Measurements from ENCODE around the gene KCNK16.

Gene KCNK16

DNA sequence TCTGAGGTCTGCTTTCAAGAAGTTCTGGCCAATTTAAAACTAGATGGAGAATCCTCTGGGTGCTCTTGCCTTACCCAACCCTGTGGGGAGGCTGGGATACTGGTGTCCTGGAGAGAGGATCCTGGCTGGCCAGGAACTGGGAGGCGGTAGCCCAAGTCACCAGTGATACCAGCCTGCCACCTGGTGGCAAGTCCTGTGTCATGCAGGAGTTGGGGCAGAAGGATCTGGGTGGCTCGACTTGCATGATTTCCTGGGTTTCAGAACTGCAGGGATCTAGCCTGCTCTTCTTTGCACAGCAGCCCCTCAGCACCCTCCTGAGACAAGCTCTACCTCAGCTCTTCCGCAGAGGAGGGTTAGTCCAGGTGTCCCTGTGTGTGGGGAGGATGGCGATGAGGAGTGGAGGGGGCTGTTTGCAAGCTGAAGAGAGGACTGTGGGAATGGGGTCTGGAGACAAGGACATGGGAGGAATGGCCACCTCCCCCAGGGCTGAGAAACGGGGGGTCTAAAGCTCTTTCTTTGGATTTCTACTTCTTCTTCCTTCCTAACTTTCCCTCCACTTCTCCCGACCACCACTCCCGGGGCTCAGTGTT, 12.5 kb downstream of the KCNK16 start:
- no peaks in the 10 kb centered on the region for H3K4me1 ChIP-seq (ENCODE audit: insufficient read depth, low read length)
- no peaks in the 10 kb centered on the region for H3K36me3 ChIP-seq (ENCODE audit: insufficient read depth, low read length)
- H3K9ac ChIP-seq (ENCODE audit: low read depth, low read length), result no peak overlapping the region
- H3K9me3 ChIP-seq (ENCODE audit: control insufficient read depth, insufficient read depth, low read length), result no peaks in the 10 kb centered on the region; the same call in 1 of the 2 replicates

GRCh38 chr6:39307462-39307861, 15.0 kb downstream of the KCNK16 start:
- Histone ChIP-seq H3K9ac (ENCODE audit: low read depth, low read length) (no peak overlapping the region), H3K36me3 (ENCODE audit: insufficient read depth, low read length) (no peaks in the 10 kb centered on the region), H3K4me1 (ENCODE audit: insufficient read depth, low read length) (no peaks in the 10 kb centered on the region)

GRCh38 chr6:39304951-39305350, 17.6 kb downstream of the KCNK16 start:
- Histone ChIP-seq H3K9me3 (ENCODE audit: control insufficient read depth, insufficient read depth, low read length) (no peaks in the 10 kb centered on the region), H3K4me1 (ENCODE audit: insufficient read depth, low read length) (no peaks in the 10 kb centered on the region), H3K9ac (ENCODE audit: low read depth, low read length) (no peak overlapping the region), H3K36me3 (ENCODE audit: insufficient read depth, low read length) (no peaks in the 10 kb centered on the region)

More at GRCh38 chr6:39307462-39307861, 15.0 kb downstream of the KCNK16 start:
- H3K9me3 ChIP-seq (ENCODE audit: control insufficient read depth, insufficient read depth, low read length), result no peaks in the 10 kb centered on the region

DNA sequence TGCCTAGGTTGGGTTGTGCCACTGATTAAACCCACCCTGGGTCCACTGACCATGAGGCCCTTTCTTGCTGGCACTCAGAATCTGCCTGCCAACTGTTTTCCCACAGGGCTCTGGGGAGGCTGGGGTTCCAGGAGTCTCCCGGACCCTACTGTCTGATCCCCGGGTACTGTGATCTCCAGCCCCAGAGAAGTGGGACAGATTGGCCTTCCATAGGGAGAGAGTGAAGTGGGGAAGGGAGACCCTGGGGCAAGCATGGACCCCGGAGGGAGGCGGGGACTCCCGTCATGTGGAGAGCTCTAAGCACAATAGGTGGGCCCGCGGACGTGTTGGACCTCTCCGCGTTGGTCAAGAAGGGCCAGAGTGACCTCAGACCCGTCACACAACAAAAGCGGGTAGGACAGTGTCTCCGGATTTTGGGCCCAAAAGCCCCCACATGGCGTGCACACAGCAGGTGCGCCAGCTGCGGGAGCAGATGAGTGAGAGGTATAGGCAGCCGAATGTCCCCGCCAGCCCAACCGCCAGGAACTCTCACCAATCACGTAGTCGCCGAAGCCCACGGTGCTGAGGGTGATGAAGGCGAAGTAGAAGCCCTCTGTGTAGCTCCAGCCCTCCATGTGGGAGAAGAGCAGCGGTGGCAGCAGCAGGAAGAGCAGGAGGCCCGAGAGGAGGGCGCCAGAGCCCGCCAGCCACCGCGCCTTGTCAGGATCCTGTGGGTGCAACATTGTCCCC, 18.9 kb downstream of the KCNK16 start:
- Histone ChIP-seq H3K4me1 (ENCODE audit: insufficient read depth, low read length) (no peaks in the 10 kb centered on the region), H3K9me3 (ENCODE audit: control insufficient read depth, insufficient read depth, low read length) (no peaks in the 10 kb centered on the region), H3K9ac (ENCODE audit: low read depth, low read length) (no peak overlapping the region), H3K36me3 (ENCODE audit: insufficient read depth, low read length) (no peaks in the 10 kb centered on the region)

DNA sequence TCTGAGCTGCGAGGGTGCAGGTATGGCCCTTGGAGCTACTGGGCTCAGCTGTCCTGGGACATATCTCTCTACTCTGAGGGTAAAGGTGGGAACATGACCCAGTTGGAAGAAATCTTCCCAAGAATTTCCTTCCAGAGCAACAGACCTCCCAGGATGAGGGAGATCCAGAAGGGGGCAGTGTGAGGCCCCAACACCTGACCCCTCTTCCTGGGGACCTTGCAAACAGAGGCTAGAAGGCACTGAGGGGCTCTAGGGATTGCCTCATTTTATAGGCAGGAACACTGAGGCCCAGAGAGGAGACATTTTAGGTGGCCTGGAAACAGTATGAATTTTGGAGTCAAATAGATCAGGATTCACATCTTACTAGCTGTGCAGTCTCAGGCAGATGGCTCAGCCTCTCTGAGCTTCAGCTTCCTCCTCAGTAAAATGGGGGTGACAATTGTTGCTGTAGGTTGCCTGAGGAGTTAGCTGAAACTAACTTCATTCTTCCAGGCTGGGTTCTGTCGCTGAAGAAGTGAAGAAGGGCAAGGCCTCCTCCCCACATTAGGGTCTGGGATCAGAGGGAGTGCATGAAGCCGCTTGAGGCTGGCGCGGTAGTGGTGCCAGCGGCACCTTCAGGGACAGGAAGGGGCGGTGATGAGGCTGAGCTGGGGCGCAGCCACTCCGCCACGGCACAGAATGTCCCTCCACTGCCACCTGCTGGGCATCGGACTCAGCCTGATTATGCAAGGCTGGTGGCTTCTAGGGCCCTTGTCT, 19.7 kb downstream of the KCNK16 start:
- Histone ChIP-seq H3K36me3 (ENCODE audit: insufficient read depth, low read length) (no peaks in the 10 kb centered on the region), H3K9me3 (ENCODE audit: control insufficient read depth, insufficient read depth, low read length) (no peaks in the 10 kb centered on the region), H3K9ac (ENCODE audit: low read depth, low read length) (no peak overlapping the region), H3K4me1 (ENCODE audit: insufficient read depth, low read length) (no peaks in the 10 kb centered on the region)

DNA sequence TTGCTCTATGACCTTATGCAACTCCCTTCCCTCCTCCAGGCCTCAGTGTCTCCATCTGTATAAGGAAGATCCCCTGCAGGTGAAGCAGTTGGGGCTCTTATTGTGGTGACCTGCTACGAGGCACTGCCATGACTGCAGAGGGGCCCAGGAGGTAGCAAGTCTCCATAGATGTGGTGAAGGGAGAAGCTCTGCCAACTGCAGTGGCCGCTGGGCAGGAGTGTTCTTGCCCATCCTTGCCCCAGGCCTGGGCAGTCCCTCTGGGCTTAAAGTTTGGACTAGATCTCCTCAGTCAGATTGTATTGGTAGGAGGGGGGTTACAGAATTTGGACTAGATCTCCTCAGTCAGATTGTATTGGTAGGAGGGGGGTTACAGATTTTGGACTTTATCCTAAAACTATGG, 20.5 kb downstream of the KCNK16 start:
- no peaks in the 10 kb centered on the region for H3K36me3 ChIP-seq (ENCODE audit: insufficient read depth, low read length)
- H3K9me3 ChIP-seq (ENCODE audit: control insufficient read depth, insufficient read depth, low read length), result no peaks in the 10 kb centered on the region
- H3K4me1 ChIP-seq (ENCODE audit: insufficient read depth, low read length), result no peaks in the 10 kb centered on the region
- no peak overlapping the region for H3K9ac ChIP-seq (ENCODE audit: low read depth, low read length)

DNA sequence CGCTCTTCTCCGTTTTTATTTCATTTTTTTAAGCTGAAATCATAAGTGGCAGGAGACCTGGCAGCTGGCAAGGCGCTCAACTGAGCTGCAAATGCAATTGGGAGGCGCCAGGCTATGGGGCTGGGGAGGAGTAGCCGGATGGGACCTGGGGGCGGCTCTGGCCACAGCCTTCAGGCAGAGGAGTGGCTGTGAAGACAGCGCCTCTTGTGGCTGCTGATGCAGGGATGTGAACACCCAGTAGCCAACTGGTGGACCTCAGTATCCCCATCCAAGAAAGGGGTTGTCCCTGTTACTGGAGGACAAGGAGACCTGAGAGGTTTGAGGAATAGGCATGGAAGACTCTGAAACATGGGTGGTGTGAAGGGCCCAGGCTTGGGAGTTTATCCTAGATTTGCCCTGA, 20.9 kb downstream of the KCNK16 start:
- Histone ChIP-seq H3K36me3 (ENCODE audit: insufficient read depth, low read length) (no peaks in the 10 kb centered on the region), H3K9ac (ENCODE audit: low read depth, low read length) (no peak overlapping the region), H3K9me3 (ENCODE audit: control insufficient read depth, insufficient read depth, low read length) (no peaks in the 10 kb centered on the region), H3K4me1 (ENCODE audit: insufficient read depth, low read length) (no peaks in the 10 kb centered on the region)

GRCh38 chr6:39300739-39301138, 21.8 kb downstream of the KCNK16 start:
- no peak overlapping the region for H3K9ac ChIP-seq (ENCODE audit: low read depth, low read length)
- no peaks in the 10 kb centered on the region for H3K36me3 ChIP-seq (ENCODE audit: insufficient read depth, low read length)
- no peaks in the 10 kb centered on the region for H3K9me3 ChIP-seq (ENCODE audit: control insufficient read depth, insufficient read depth, low read length)
- no peaks in the 10 kb centered on the region; the same call in 1 of the 2 replicates for H3K4me1 ChIP-seq (ENCODE audit: insufficient read depth, low read length)

DNA sequence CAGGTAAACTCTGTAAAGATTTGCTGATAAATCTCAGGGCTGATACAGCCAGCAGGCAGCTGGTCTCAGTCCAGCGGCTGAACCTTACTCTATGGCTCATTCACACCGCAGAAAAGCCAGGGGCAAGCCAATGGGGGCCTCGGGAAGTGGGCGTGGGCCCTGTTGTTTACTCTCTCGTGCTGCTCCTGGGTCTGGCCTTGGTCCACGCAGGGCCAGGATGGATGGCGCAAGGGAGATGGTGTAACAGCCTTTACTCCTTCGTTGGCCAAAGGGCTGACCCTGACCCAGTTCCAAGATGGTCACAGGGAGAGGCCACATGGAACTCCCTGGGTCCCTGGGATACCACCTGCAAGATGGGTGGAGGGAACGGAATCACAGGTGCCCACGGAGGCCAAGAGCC, 24.4 kb downstream of the KCNK16 start:
- Histone ChIP-seq H3K9me3 (ENCODE audit: control insufficient read depth, insufficient read depth, low read length) (no peaks in the 10 kb centered on the region), H3K36me3 (ENCODE audit: insufficient read depth, low read length) (no peaks in the 10 kb centered on the region), H3K9ac (ENCODE audit: low read depth, low read length) (no peak overlapping the region)

DNA sequence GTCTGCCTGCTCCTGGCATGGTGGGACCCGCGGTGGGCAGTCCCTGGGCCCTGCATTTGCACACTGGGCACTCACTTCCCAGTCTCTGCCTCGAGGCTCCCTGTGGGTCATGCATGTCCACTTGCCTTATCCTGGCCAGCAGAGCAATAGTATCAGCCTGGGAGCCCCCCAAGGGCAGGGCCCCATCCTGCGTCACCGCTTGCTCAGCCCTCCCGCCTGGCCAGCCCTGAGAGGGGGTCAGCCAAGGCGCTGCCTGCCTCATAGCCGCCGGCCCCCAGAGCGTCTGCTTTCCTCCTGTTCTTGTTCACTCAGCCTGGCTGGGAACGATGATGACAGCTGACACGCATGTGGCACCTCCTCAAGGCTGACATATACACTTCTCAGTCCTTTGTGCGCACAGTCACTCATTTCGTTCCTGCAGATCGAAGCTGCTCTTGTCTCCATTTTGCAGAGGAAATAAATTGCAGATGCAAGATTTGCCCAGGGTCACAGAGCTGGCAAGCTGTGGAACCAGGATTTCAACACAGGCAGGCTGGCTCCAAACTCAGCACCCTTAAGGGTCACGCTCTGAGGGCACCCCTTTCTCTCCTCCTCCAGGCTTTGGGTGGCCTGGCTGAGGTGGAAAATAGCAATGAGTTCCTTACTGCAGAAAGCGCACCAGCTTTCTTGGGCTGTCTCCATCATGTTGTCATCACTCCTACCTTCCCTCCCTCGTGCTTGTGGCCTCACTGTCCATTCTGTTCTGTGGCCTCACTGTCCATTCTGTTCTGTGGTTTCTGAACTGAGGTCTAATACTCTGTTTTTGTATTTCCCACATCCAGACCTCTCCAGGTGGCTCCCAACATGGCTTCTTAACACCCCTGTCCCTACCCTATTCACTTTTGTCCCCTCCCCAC, 25.5 kb downstream of the KCNK16 start:
- H3K9ac ChIP-seq (ENCODE audit: low read depth, low read length), result no peak overlapping the region
- H3K9me3 ChIP-seq (ENCODE audit: control insufficient read depth, insufficient read depth, low read length), result no peaks in the 10 kb centered on the region
- H3K36me3 ChIP-seq (ENCODE audit: insufficient read depth, low read length), result no peaks in the 10 kb centered on the region
- peaks cover 11% of the 10 kb centered on the region for H3K4me1 ChIP-seq (ENCODE audit: insufficient read depth, low read length)

More for the DNA sequence above, 24.4 kb downstream of the KCNK16 start:
- H3K4me1 ChIP-seq (ENCODE audit: insufficient read depth, low read length), result peaks cover 5% of the 10 kb centered on the region; the same call in 1 of the 2 replicates

DNA sequence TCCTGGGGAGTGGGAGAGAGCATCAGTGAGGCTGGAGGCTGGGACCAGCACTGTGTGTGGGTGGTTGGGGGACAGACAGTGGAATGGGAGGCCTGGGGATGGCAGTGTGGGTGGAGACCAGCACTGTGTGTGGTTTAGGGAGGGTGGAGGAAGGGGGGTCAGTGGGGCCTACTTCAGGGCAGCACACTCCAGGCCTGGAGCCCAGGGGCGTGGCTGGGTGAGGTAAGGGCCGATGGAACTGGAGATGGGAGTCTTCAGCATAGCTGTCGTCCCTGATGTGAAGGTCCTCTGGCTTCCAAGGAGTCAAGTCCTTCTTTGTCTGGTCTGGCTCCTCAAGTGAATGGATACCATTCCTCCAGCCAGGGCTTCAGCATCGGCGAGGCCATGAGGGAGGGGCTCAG, 26.9 kb downstream of the KCNK16 start:
- Histone ChIP-seq H3K9me3 (ENCODE audit: control insufficient read depth, insufficient read depth, low read length) (no peaks in the 10 kb centered on the region), H3K36me3 (ENCODE audit: insufficient read depth, low read length) (no peaks in the 10 kb centered on the region), H3K4me1 (ENCODE audit: insufficient read depth, low read length) (peaks cover 20% of the 10 kb centered on the region), H3K9ac (ENCODE audit: low read depth, low read length) (no peak overlapping the region)

DNA sequence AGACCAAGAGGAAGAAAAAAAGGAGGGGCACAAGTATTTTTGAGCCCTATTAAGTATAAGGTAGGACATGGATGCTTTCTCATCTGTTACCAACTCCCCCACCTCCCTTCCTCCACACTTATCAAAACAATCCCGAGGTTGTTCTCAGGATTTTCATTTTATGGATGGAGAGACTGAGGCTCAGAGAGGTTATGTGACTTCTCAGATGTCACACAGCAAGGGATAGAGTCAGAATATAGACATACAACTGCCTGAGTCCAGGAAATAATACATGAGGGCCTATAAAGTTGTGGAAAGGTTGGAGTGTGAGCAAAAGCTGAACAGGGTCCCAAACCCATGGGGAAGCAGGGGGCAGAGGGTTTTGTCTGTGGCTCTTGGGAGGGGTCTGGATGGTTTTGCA, 27.6 kb downstream of the KCNK16 start:
- Histone ChIP-seq H3K36me3 (ENCODE audit: insufficient read depth, low read length) (no peaks in the 10 kb centered on the region), H3K4me1 (ENCODE audit: insufficient read depth, low read length) (peaks cover 20% of the 10 kb centered on the region), H3K9ac (ENCODE audit: low read depth, low read length) (no peak overlapping the region), H3K9me3 (ENCODE audit: control insufficient read depth, insufficient read depth, low read length) (no peaks in the 10 kb centered on the region)

GRCh38 chr6:39294133-39294532, 28.4 kb downstream of the KCNK16 start:
- peaks cover 25% of the 10 kb centered on the region for H3K4me1 ChIP-seq (ENCODE audit: insufficient read depth, low read length)
- no peaks in the 10 kb centered on the region for H3K9me3 ChIP-seq (ENCODE audit: control insufficient read depth, insufficient read depth, low read length)
- no peak overlapping the region for H3K9ac ChIP-seq (ENCODE audit: low read depth, low read length)
- no peaks in the 10 kb centered on the region for H3K36me3 ChIP-seq (ENCODE audit: insufficient read depth, low read length)

GRCh38 chr6:39292637-39293036, 29.9 kb downstream of the KCNK16 start:
- Histone ChIP-seq H3K9me3 (ENCODE audit: control insufficient read depth, insufficient read depth, low read length) (no peaks in the 10 kb centered on the region), H3K36me3 (ENCODE audit: insufficient read depth, low read length) (no peaks in the 10 kb centered on the region), H3K4me1 (ENCODE audit: insufficient read depth, low read length) (peaks cover 26% of the 10 kb centered on the region), H3K9ac (ENCODE audit: low read depth, low read length) (no peak overlapping the region)
